Measurements from ENCODE around the gene COLEC12.

Gene COLEC12

DNA sequence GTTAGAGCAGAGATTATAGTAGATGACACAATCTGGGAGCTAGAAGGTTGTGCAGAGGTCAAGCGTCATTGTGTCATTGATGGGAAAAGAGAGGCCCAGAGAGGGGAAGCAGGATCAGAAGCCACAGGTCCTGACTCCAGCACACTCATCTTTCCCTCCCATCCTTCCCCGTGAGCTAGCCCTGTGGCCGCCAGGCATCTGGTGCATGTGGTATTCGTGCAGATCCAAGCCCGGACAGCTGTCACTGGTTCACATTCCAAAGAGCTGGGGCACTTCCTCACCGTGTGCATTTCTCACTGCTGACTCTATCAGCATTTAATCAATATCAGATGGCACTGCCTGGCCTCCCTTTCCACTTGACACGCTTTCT lies 138.6 kb downstream of the COLEC12 start:
- H3K27me3 ChIP-seq (replicated peaks), result no peaks in the 10 kb centered on the region
- peak; percentile 77 for DNase-seq
- in situ Hi-C loops (cut with HindIII; ENCODE audit: low pct_ligation_motif_present, low sequenced_read_pairs), result no loop called here

GRCh38 chr18:361100-361732 lies 139.3 kb downstream of the COLEC12 start:
- no peaks in the 10 kb centered on the region for H3K27me3 ChIP-seq (replicated peaks)
- no peak for DNase-seq
- in situ Hi-C loops (cut with HindIII; ENCODE audit: low pct_ligation_motif_present, low sequenced_read_pairs), result no loop called here
- no peaks in the 10 kb centered on the region for H3K36me3 ChIP-seq (replicated peaks)
- peak overlapping the region; percentile 14 for H3K27ac ChIP-seq
- TF ChIP-seq CTCF (IDR thresholded peaks at IDR 0.05; ENCODE audit: low read depth, low read length, missing control alignments), result no peak
- no peak overlapping the region for H3K4me3 ChIP-seq (ENCODE audit: low read depth, low read length)

More for the DNA sequence above, 138.6 kb downstream of the COLEC12 start:
- TF ChIP-seq CTCF (IDR thresholded peaks at IDR 0.05; ENCODE audit: low read depth, low read length, missing control alignments), result no peak
- Histone ChIP-seq H3K4me3 (ENCODE audit: low read depth, low read length) (no peak overlapping the region), H3K36me3 (replicated peaks) (no peaks in the 10 kb centered on the region), H3K27ac (peak overlapping the region; percentile 50)

- in situ Hi-C loops (cut with HindIII; ENCODE audit: low pct_ligation_motif_present, low sequenced_read_pairs), result no loop called here
- Histone ChIP-seq H3K4me3 (ENCODE audit: low read depth, low read length) (no peak overlapping the region), H3K36me3 (replicated peaks) (no peaks in the 10 kb centered on the region), H3K27ac (no peak overlapping the region), H3K27me3 (replicated peaks) (no peaks in the 10 kb centered on the region)
- no peak for DNase-seq
- no peak for TF ChIP-seq CTCF (IDR thresholded peaks at IDR 0.05; ENCODE audit: low read depth, low read length, missing control alignments)
Observed at GRCh38 chr18:360676-361075, 139.8 kb downstream of the COLEC12 start.

GRCh38 chr18:356778-357177 lies 143.7 kb downstream of the COLEC12 start:
- H3K36me3 ChIP-seq (replicated peaks), result no peaks in the 10 kb centered on the region
- H3K4me3 ChIP-seq (ENCODE audit: low read depth, low read length), result no peak overlapping the region
- H3K27ac ChIP-seq, result no peak overlapping the region
- no peak for DNase-seq
- no peaks in the 10 kb centered on the region for H3K27me3 ChIP-seq (replicated peaks)
- no peak for TF ChIP-seq CTCF (IDR thresholded peaks at IDR 0.05; ENCODE audit: low read depth, low read length, missing control alignments)
- in situ Hi-C loops (cut with HindIII; ENCODE audit: low pct_ligation_motif_present, low sequenced_read_pairs), result no loop called here

GRCh38 chr18:355678-356077 lies 144.8 kb downstream of the COLEC12 start:
- in situ Hi-C loops (cut with HindIII; ENCODE audit: low pct_ligation_motif_present, low sequenced_read_pairs), result no loop called here
- DNase-seq, result no peak
- Histone ChIP-seq H3K27ac (no peak overlapping the region), H3K4me3 (ENCODE audit: low read depth, low read length) (no peak overlapping the region), H3K27me3 (replicated peaks) (no peaks in the 10 kb centered on the region), H3K36me3 (replicated peaks) (no peaks in the 10 kb centered on the region)
- no peak for TF ChIP-seq CTCF (IDR thresholded peaks at IDR 0.05; ENCODE audit: low read depth, low read length, missing control alignments)

DNA sequence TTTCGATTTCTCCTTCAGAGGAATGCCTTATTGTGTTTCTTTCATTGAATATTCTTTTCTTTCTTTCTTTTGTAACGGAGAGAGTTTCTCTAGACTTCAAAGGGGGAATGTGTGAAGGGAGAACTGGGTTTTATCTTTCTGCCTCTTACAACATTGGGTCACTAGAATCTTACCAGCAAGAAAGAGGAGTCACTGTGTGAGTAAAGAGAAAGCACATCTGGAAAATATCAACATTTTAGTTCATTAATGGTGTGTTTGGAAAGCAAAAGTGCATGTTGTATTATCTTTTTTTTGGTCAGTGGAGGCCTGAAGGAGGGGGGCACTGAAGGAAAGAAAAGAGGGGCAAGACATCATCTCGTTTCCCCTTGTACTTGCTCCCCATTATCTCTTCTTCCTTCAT lies 146.0 kb downstream of the COLEC12 start:
- DNase-seq, result no peak
- Histone ChIP-seq H3K4me3 (ENCODE audit: low read depth, low read length) (no peak overlapping the region), H3K36me3 (replicated peaks) (no peaks in the 10 kb centered on the region), H3K27ac (no peak overlapping the region), H3K27me3 (replicated peaks) (no peaks in the 10 kb centered on the region)
- TF ChIP-seq CTCF (IDR thresholded peaks at IDR 0.05; ENCODE audit: low read depth, low read length, missing control alignments), result no peak
- in situ Hi-C loops (cut with HindIII; ENCODE audit: low pct_ligation_motif_present, low sequenced_read_pairs), result no loop called here
